Ishikawa (cell line): ENCODE results near the gene WSCD2.

Experiments
- CEBPB ChIP-seq: IDR thresholded peaks from 2 replicates; pipeline ENCODE4 v1.6.1; 2012
- CREB1 ChIP-seq: IDR thresholded peaks from 2 replicates; pipeline ENCODE4 v1.6.1; 2012; ENCODE audit warnings: low read depth
- EGR1 ChIP-seq: IDR thresholded peaks from 2 replicates; pipeline ENCODE4 v1.6.1; 2012
- EP300 ChIP-seq: IDR thresholded peaks from 2 replicates; pipeline ENCODE4 v1.6.1; 2012; ENCODE audit warnings: borderline replicate concordance
- FOXM1 ChIP-seq: IDR thresholded peaks from 2 replicates; pipeline ENCODE4 v1.6.1; 2012; ENCODE audit warnings: low read depth, borderline replicate concordance
- NFIC ChIP-seq: IDR thresholded peaks from 2 replicates; pipeline ENCODE4 v1.6.1; 2012
- RAD21 ChIP-seq: IDR thresholded peaks from 2 replicates; pipeline ENCODE4 v1.6.1; 2012; ENCODE audit warnings: low read depth
- TAF1 ChIP-seq: IDR thresholded peaks from 2 replicates; pipeline ENCODE4 v1.6.1; 2012; ENCODE audit warnings: low read depth, mild to moderate bottlenecking
- TCF12 ChIP-seq: IDR thresholded peaks from 2 replicates; pipeline ENCODE4 v1.6.1; 2012; ENCODE audit warnings: low read depth
- TEAD4 ChIP-seq: IDR thresholded peaks from 2 replicates; pipeline ENCODE4 v1.6.1; 2012
- YY1 ChIP-seq: IDR thresholded peaks from 2 replicates; pipeline ENCODE4 v1.6.1; 2012; ENCODE audit warnings: low read depth
- ZBTB7A ChIP-seq: IDR thresholded peaks from 2 replicates; pipeline ENCODE4 v1.6.1; 2012; ENCODE audit warnings: low read depth
- TF ChIP-seq, protein P1 (sequence below): IDR thresholded peaks from 2 replicates; pipeline ENCODE4 v1.6.1; 2012; ENCODE audit warnings: low read depth, mild to moderate bottlenecking
- TF ChIP-seq, protein P2 (sequence below): IDR thresholded peaks from 2 replicates; pipeline ENCODE4 v1.6.1; 2012
- TF ChIP-seq, protein P3 (sequence below): IDR thresholded peaks from 2 replicates; pipeline ENCODE4 v1.6.1; 2012

WSCD2 gene

DNA sequence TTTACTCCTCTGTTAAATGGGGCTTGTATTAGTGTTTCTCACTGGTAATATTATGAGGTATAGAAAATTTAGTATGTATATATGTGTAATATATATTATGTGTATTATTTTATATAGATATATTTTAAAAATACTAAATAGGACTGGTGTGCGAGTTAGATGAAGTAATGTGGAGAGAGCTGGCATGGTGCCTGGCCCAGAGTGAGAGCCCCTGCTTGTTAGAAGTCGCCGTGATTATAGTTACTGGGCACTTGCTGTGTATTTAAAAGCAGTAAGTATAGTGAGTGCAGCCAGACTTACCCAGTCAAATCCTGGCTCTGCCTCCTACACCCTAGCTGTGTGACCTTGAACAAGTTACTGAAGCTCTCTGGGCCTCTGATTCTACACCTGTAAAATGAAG lies 48.0 kb downstream of the WSCD2 start:
- TF ChIP-seq, protein P1, sequence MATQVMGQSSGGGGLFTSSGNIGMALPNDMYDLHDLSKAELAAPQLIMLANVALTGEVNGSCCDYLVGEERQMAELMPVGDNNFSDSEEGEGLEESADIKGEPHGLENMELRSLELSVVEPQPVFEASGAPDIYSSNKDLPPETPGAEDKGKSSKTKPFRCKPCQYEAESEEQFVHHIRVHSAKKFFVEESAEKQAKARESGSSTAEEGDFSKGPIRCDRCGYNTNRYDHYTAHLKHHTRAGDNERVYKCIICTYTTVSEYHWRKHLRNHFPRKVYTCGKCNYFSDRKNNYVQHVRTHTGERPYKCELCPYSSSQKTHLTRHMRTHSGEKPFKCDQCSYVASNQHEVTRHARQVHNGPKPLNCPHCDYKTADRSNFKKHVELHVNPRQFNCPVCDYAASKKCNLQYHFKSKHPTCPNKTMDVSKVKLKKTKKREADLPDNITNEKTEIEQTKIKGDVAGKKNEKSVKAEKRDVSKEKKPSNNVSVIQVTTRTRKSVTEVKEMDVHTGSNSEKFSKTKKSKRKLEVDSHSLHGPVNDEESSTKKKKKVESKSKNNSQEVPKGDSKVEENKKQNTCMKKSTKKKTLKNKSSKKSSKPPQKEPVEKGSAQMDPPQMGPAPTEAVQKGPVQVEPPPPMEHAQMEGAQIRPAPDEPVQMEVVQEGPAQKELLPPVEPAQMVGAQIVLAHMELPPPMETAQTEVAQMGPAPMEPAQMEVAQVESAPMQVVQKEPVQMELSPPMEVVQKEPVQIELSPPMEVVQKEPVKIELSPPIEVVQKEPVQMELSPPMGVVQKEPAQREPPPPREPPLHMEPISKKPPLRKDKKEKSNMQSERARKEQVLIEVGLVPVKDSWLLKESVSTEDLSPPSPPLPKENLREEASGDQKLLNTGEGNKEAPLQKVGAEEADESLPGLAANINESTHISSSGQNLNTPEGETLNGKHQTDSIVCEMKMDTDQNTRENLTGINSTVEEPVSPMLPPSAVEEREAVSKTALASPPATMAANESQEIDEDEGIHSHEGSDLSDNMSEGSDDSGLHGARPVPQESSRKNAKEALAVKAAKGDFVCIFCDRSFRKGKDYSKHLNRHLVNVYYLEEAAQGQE = no peak
- no peak for TF ChIP-seq TCF12
- no peak for TF ChIP-seq TEAD4
- TF ChIP-seq, protein P2, sequence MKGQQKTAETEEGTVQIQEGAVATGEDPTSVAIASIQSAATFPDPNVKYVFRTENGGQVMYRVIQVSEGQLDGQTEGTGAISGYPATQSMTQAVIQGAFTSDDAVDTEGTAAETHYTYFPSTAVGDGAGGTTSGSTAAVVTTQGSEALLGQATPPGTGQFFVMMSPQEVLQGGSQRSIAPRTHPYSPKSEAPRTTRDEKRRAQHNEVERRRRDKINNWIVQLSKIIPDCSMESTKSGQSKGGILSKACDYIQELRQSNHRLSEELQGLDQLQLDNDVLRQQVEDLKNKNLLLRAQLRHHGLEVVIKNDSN = no peak
- no peak for TF ChIP-seq NFIC
- TF ChIP-seq, protein P3, sequence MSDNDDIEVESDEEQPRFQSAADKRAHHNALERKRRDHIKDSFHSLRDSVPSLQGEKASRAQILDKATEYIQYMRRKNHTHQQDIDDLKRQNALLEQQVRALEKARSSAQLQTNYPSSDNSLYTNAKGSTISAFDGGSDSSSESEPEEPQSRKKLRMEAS = no peak
- TF ChIP-seq RAD21 = no peak
- no peak for TF ChIP-seq EGR1
- TF ChIP-seq CEBPB = no peak

DNA sequence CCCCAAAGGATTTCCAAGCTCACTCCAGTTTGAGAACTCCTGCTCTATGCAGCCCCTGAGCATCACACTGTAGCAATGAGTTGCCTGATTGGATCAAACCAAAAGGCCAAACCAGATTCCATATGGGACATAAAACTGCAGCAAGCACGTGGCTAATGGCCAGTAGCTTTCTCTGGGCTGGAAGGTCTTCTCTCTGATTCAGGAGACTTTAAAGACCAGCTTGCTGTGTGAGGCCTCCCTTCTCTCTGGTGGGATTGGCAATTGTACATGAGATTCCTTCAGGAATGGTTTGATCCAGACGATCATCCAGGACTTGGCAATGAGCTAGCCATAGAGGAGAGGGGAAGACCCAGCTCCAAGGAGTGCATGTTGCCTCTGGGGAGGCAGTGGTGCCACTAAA lies 50.2 kb downstream of the WSCD2 start:
- TF ChIP-seq EGR1 (no peak), TAF1 (no peak), NFIC (no peak), RAD21 (no peak), TCF12 (no peak), CREB1 (no peak), ZBTB7A (no peak), YY1 (no peak), TEAD4 (no peak), FOXM1 (no peak), EP300 (no peak), CEBPB (no peak)
- TF ChIP-seq, protein P3 = no peak
- TF ChIP-seq, protein P1 = no peak
- TF ChIP-seq, protein P2 = no peak

DNA sequence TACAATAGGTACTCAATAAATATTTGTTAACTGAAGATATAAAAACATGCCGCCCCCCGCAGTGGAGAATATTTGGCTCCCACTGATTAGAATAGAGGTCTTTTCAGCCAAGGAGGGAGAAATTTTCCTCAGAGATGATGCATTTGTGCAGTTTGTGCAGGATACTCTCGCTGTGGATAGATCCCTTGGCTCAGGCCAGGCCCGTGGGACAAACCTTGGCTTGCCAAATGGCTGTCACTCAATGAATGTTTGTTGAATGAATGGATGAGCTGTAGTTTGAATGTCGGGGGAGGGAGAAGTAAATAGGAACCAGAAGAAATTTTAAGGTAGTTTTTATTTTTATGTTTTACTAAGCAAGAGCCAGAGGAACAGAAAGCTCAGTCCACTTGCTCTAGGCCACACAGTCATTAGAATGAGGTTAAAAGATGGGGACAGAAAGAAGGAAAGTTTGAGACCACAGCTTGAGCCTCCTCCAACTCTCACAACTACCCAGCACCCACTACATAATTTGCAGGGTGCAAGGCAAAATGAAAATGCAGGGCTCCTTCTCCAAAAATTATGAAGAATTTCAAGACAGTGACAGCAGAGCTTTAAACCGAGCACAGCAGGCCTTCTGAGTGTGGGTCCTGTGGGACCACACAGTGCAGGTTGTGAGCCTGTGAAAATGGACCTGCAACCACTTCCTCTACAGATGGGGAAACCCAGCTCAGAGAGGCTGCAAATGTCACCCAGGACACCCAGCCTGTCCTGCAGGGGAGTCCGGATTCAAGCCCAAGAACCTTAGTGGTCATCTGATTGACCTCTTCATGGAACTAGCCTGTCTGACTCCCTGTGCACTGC lies 51.4 kb downstream of the WSCD2 start:
- TF ChIP-seq TCF12 (no peak), TEAD4 (no peak), NFIC (no peak), FOXM1 (no peak), EP300 (no peak), YY1 (no peak), CEBPB (no peak), ZBTB7A (no peak), CREB1 (no peak), RAD21 (no peak)
- TF ChIP-seq, protein P1 = no peak

DNA sequence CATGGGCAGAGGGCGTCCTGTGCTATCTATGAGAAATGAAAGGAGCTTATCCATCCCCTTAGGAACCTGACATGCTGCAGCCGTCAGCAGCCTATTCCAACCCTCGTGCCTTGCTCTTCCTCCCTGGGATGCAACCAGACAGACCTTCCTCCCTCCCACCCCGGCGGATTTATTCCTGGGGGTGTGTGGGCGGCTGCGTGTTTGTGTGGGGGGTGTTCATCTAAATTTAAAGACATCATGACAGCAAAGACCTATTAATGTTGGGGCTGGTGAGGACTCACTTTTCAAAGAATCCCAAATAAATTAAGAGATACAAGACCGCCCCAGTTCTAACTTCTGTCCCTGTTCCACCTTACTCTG lies 52.0 kb downstream of the WSCD2 start:
- TF ChIP-seq, protein P3 = no peak
- TF ChIP-seq FOXM1 = no peak
